Fibroblast of the aortic adventitia (primary cell): Measurements from ENCODE around the gene TNFRSF1A. TPM values are rescaled to one million over a fixed set of nuclear protein-coding genes. Genes with fewer than 3 reads are reported as not detected.
A peak's percentile ranks its signal among the peaks of the same experiment; 100 is the strongest.

ENCODE experiments used
- DNase-seq: peaks from one replicate; pipeline ENCODE4 v3.0.0-alpha.2; 2010; ENCODE audit warnings: low read depth
- H3K4me3 ChIP-seq: 2 replicates; pipeline ENCODE4 v1.5.1; 2011; ENCODE audit warnings: low read depth, mild to moderate bottlenecking, control low read depth, low read length, moderate library complexity
- total RNA-seq: library from RNA; depleted of rRNA; stranded (reverse); fragments of >200 nt; gene quantifications from 2 replicates; pipeline ENCODE4 v1.2.3, GENCODE V29; 2012; ENCODE audit warnings: low replicate concordance
- TF ChIP-seq, protein P1 (sequence below): IDR thresholded peaks from 2 replicates; pipeline ENCODE4 v1.5.1; 2011; ENCODE audit warnings: mild to moderate bottlenecking, low read length, control low read depth, inconsistent platforms; ENCODE audit not compliant: insufficient read depth

TNFRSF1A gene
- total RNA-seq, 1 donor = 207 TPM

DNA sequence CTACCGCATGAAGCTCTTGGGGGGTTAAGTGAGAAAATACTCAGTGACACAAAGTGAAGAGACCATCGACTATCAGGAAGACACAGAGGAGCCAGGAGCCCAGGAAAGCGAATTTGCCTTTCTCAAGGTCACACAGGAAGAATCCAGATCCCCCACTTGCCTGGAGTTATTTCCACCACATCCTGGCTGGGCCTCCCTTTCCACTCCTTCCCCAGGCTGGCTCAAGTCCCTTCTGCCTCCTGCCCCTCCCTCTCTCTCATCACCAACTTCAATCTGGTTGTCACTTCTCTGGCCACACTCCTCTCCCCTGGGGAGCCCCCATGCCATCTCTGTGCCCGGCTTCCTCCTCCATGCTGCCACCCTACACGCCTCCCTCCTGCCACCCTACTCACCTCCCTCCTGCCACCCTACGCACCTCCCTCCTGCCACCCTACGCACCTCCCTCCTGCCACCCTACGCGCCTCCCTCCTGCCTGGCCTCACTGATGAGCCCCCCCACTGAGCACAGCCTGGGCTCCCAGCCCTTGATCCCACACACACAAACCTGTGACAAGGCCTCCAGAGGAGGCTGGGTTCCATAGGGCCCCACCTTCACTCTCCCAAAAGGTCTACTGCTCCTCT is 27.1 kb upstream of the TNFRSF1A start:
- H3K4me3 ChIP-seq = no peak overlapping the region
- DNase-seq = no peak
- TF ChIP-seq, protein P1, sequence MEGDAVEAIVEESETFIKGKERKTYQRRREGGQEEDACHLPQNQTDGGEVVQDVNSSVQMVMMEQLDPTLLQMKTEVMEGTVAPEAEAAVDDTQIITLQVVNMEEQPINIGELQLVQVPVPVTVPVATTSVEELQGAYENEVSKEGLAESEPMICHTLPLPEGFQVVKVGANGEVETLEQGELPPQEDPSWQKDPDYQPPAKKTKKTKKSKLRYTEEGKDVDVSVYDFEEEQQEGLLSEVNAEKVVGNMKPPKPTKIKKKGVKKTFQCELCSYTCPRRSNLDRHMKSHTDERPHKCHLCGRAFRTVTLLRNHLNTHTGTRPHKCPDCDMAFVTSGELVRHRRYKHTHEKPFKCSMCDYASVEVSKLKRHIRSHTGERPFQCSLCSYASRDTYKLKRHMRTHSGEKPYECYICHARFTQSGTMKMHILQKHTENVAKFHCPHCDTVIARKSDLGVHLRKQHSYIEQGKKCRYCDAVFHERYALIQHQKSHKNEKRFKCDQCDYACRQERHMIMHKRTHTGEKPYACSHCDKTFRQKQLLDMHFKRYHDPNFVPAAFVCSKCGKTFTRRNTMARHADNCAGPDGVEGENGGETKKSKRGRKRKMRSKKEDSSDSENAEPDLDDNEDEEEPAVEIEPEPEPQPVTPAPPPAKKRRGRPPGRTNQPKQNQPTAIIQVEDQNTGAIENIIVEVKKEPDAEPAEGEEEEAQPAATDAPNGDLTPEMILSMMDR = no peak

DNA sequence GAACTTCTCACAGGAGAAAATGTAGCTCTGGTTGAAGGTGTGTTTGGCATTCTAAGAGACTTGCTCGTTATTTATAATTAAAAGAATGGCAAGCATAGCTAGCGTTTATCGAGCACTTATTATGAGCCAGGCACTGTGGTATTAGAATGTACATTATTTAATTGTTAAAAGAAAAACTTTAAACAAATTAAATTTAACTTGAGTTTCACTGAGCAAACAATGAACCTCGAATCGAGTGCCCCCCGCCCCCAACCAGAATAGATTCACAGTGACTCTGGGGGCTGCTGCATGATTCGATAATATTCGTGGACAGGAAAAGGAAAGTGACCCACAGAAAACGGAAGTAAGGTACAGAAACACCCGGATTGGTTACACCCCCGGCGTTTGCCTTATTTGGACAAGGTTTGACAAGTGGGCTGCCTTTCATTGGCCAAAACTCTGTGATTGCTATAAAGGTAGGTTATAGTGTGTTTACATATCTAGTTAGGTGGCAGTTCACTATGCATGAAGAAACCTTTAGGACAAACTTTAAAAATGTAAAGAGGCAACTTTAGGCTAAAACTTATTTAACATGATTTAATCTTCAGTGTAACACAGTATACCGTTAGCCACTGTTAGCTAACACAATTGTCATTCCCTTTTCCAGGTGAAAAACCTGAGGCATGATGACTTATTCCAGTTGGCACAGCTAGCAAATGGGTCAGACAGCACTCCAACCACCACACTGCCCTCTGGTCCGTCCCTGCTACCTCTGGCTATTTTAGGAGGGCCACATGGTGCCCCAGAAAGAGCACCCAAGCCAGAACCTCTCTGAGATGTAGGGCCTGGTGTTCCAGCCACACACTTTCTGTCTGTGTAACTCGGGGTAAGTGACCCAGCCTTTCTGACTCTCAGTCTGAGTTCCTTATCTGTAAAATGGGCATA is 26.4 kb upstream of the TNFRSF1A start:
- TF ChIP-seq, protein P1 = no peak
- H3K4me3 ChIP-seq = no peak overlapping the region
- DNase-seq = no peak

DNA sequence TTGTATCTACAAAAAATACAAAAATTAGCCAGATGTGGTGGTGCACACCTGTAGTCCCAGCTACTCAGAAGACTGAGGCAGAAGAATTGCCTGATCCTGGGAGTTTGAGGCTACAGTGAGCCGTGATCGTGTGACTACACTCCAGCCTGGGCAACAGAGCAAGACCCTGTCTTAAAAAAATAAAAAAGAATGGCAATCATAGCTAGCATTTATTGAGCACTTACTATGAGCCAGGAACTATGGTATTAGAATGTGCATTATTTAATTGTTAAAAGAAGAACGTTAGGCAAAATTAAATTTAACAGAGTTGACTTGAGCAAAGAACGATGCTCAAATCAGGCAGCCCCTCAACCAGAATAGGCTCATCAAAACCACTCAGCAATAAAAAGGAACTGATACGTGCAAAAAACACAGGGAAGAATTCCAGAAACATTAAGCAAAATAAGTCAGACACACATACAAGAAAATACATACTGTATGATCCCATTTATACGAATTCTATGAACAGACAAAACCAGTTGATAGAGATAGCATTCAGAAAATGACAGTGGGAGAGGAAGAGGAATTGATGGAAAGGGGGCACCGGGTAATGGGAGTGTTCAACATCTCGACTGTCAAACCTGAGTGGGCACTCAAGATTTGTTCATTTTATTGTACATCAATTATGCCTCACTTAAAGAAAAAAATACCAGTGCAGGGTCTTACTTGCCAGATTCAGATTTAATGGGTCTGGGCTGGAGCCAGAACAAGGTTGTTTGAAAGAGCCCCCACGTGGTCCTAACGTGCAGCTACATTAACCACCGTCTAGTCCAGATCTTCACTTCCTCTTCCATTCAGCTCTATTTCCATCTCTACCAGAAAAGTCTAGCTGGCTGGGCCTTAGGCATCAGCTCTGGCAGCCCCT is 25.4 kb upstream of the TNFRSF1A start:
- peak; percentile 52 for DNase-seq
- TF ChIP-seq, protein P1 = peak; percentile 24
- no peak overlapping the region for H3K4me3 ChIP-seq

DNA sequence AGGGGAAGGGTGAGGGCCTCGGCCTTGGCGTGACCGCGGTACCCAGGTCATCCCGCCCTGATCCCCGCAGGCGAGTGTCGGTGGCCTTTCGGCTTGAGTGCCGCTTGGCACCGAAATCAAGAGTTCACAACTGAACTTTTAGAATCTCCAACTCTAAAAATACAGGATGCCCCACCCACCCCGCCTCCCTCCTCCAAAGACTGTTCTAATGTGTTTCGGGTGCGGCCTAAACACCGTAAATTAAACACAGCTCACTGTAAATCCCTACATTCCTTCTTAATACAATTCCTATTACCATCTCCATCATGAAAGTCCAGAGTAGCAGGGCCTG is 22.1 kb upstream of the TNFRSF1A start:
- peak overlapping the region; percentile 18 for H3K4me3 ChIP-seq
- DNase-seq = no peak
- TF ChIP-seq, protein P1 = no peak

DNA sequence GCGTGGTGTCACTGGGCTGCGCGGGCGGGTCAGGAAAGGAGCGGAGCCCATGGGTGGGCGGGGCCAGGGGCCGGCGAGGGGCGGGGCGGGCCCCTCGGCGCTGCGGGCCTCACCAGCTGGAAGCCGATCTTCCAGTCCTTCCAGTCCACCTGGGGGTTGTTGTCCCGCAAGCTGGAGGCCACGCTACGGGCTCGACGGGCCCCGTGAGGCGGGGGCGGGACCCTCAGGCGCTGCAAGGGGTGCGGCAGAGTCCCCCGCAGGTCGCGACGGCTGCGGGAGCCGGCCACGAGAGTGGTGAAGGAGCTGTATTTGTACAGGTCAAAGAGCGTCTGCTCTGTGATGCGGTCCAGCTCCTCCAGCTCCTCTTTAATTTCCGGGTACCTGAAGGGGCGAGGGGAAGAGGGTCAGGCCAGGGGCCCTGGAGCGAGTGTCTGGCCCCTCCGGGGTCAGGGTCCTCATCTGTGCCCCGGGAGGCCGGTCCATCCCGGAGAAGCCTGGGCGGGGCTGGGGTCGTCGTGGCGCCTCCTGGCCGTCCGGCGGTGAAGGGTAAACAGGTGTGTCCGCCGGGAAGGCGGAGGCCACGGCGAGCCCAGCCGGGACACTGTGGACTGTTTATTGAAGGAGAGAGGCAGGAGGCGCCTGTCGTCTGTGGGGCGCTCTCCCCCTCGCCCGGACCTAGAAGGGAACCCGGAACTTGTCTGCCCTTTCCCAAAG is 21.6 kb upstream of the TNFRSF1A start:
- no peak for DNase-seq
- TF ChIP-seq, protein P1 = no peak
- peak overlapping the region; percentile 63 for H3K4me3 ChIP-seq

DNA sequence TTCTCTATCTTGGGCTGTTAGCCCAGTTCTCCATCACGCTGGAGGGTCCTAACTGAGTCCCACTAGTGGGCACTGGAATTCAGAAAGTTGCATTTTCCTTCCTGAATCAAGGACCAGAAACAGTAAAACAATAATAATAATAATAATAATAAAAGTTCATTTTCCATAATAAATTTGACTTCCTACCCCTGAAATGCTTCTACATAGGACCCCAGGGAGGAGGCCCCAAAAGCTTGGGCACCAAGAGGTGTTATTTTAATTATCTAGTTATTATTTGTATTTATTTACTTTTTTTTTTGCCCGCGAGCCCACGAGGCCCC is 21.1 kb upstream of the TNFRSF1A start:
- no peak overlapping the region for H3K4me3 ChIP-seq
- TF ChIP-seq, protein P1 = no peak
- no peak for DNase-seq
